Glomerular endothelial cell (primary cell): Measurements from ENCODE around the gene PACRG. TPM values are rescaled to one million over a fixed set of nuclear protein-coding genes. Genes with fewer than 3 reads are reported as not detected.

Source experiments
- DNase-seq: peaks from one replicate; pipeline ENCODE4 v3.0.0-alpha.2; 2011; ENCODE audit warnings: low read depth, low spot score; ENCODE audit errors: extremely low read depth
- total RNA-seq: library from RNA; depleted of rRNA; stranded (reverse); fragments of >200 nt; gene quantifications from 2 replicates; pipeline ENCODE4 v1.2.3, GENCODE V29; 2015

Gene PACRG
- total RNA-seq, 1 donor from 2014 or later, result 0.23 TPM

GRCh38 chr6:163364641-163365040 is 636.9 kb downstream of the PACRG start:
- no peak for DNase-seq

Other genes with a start within 250 kb of the PACRG start
- 0.63 and 0.93 TPM in 2 replicates for gene PRKN, start 208 bp upstream of the PACRG start, total RNA-seq